KMS-11 (cell line): ENCODE data around the gene CSNK1A1.

Experiments
- H2AFZ ChIP-seq: fragments of 200-600 bp; sonication (generic); 2 replicates; pipeline ENCODE4 v1.6.1; 2016; ENCODE audit warnings: antibody characterized with exemption, mixed run types, low read depth
- H3K27ac ChIP-seq: fragments of 200-600 bp; sonication (generic); 2 replicates; pipeline ENCODE4 v1.6.1; 2016; ENCODE audit warnings: mild to moderate bottlenecking, mixed run types
- H3K27me3 ChIP-seq: fragments of 200-600 bp; sonication (generic); 2 replicates; pipeline ENCODE4 v1.6.1; 2017; ENCODE audit warnings: mild to moderate bottlenecking, low read depth, mixed run types, moderate library complexity; ENCODE audit not compliant: insufficient read depth
- H3K36me3 ChIP-seq: fragments of 200-600 bp; sonication (generic); 2 replicates; pipeline ENCODE4 v1.6.1; 2017; ENCODE audit warnings: mild to moderate bottlenecking, mixed run types; ENCODE audit not compliant: insufficient read depth
- H3K4me1 ChIP-seq: fragments of 200-600 bp; sonication (generic); 2 replicates; pipeline ENCODE4 v1.6.1; 2016; ENCODE audit warnings: mild to moderate bottlenecking, low read depth, mixed run types; ENCODE audit not compliant: poor library complexity, severe bottlenecking
- H3K4me2 ChIP-seq: fragments of 200-600 bp; sonication (generic); 2 replicates; pipeline ENCODE4 v1.7.0; 2016; ENCODE audit warnings: mild to moderate bottlenecking, mixed run types
- H3K4me3 ChIP-seq: fragments of 200-600 bp; sonication (generic); IDR thresholded peaks from 2 replicates; pipeline ENCODE4 v1.6.1; 2017; ENCODE audit warnings: low read depth, low read length, mixed read lengths; ENCODE audit not compliant: insufficient read depth
- H3K79me2 ChIP-seq: fragments of 200-600 bp; sonication (generic); 2 replicates; pipeline ENCODE4 v1.6.1; 2016; ENCODE audit warnings: low read depth, mixed run types; ENCODE audit not compliant: insufficient read depth
- H3K9ac ChIP-seq: fragments of 200-600 bp; sonication (generic); 2 replicates; pipeline ENCODE4 v1.6.1; 2016; ENCODE audit warnings: mild to moderate bottlenecking, mixed run types
- H4K20me1 ChIP-seq: fragments of 200-600 bp; sonication (generic); 2 replicates; pipeline ENCODE4 v1.6.1; 2016; ENCODE audit warnings: mild to moderate bottlenecking, mixed run types; ENCODE audit not compliant: insufficient read depth
- TF ChIP-seq, protein P1 (sequence below): fragments of 200-600 bp; sonication (generic); conservative IDR thresholded peaks from 2 replicates; pipeline ENCODE4 v1.6.1; 2017; ENCODE audit warnings: low read depth, mild to moderate bottlenecking, antibody characterized with exemption, low read length, moderate library complexity, mixed read lengths

Gene CSNK1A1

GRCh38 chr5:149497357-149497756 is 53.9 kb downstream of the CSNK1A1 start:
- Histone ChIP-seq H3K79me2 (no peaks in the 10 kb centered on the region), H3K27me3 (no peaks in the 10 kb centered on the region), H3K4me2 (no peak overlapping the region), H2AFZ (no peak overlapping the region), H3K4me1 (no peaks in the 10 kb centered on the region), H3K9ac (no peak overlapping the region), H3K4me3 (no peak overlapping the region), H4K20me1 (no peaks in the 10 kb centered on the region), H3K36me3 (no peaks in the 10 kb centered on the region), H3K27ac (no peak overlapping the region)
- TF ChIP-seq, protein P1, sequence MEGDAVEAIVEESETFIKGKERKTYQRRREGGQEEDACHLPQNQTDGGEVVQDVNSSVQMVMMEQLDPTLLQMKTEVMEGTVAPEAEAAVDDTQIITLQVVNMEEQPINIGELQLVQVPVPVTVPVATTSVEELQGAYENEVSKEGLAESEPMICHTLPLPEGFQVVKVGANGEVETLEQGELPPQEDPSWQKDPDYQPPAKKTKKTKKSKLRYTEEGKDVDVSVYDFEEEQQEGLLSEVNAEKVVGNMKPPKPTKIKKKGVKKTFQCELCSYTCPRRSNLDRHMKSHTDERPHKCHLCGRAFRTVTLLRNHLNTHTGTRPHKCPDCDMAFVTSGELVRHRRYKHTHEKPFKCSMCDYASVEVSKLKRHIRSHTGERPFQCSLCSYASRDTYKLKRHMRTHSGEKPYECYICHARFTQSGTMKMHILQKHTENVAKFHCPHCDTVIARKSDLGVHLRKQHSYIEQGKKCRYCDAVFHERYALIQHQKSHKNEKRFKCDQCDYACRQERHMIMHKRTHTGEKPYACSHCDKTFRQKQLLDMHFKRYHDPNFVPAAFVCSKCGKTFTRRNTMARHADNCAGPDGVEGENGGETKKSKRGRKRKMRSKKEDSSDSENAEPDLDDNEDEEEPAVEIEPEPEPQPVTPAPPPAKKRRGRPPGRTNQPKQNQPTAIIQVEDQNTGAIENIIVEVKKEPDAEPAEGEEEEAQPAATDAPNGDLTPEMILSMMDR = no peak

- Histone ChIP-seq H2AFZ (no peak overlapping the region), H3K9ac (no peak overlapping the region), H3K4me1 (no peaks in the 10 kb centered on the region), H3K27me3 (no peaks in the 10 kb centered on the region), H3K4me3 (no peak overlapping the region), H3K27ac (no peak overlapping the region), H3K36me3 (no peaks in the 10 kb centered on the region), H4K20me1 (no peaks in the 10 kb centered on the region), H3K79me2 (no peaks in the 10 kb centered on the region), H3K4me2 (no peak overlapping the region)
- TF ChIP-seq, protein P1 = no peak
These were observed 54.3 kb downstream of the CSNK1A1 start for GRCh38 chr5:149496917-149497316.

- H3K79me2 ChIP-seq = no peaks in the 10 kb centered on the region
- H3K27me3 ChIP-seq = no peaks in the 10 kb centered on the region
- H3K4me3 ChIP-seq = no peak overlapping the region
- no peak overlapping the region for H3K9ac ChIP-seq
- TF ChIP-seq, protein P1 = no peak
- no peaks in the 10 kb centered on the region for H3K4me1 ChIP-seq
- H3K4me2 ChIP-seq = no peak overlapping the region
- H3K27ac ChIP-seq = no peak overlapping the region
- H3K36me3 ChIP-seq = no peaks in the 10 kb centered on the region
- no peak overlapping the region for H2AFZ ChIP-seq
- no peaks in the 10 kb centered on the region for H4K20me1 ChIP-seq
These were observed 55.1 kb downstream of the CSNK1A1 start for GRCh38 chr5:149496166-149496565.

GRCh38 chr5:149495673-149496072 is 55.6 kb downstream of the CSNK1A1 start:
- Histone ChIP-seq H3K79me2 (no peaks in the 10 kb centered on the region), H3K4me3 (no peak overlapping the region), H3K4me2 (no peak overlapping the region), H3K4me1 (no peaks in the 10 kb centered on the region), H3K27me3 (no peaks in the 10 kb centered on the region), H3K36me3 (no peaks in the 10 kb centered on the region), H4K20me1 (no peaks in the 10 kb centered on the region), H3K27ac (no peak overlapping the region), H3K9ac (no peak overlapping the region), H2AFZ (no peak overlapping the region)
- TF ChIP-seq, protein P1 = no peak
